Posterior cingulate gyrus (tissue), 11 donors: ENCODE measurements around the gene EOGT.

Source experiments
- DNase-seq, 10 donors: peaks; one replicate each; pipeline versions ENCODE4 v3.0.0 to v3.0.0-alpha.2; 2020 to 2021; ENCODE audit warnings: mixed read lengths in 3 of 10
- intact Hi-C: fragments of 100-400 bp; cut with DNase I; formaldehyde crosslinking; loops from one replicate; pipeline ENCODE4 v1.15.1; 2023

Gene EOGT

DNA sequence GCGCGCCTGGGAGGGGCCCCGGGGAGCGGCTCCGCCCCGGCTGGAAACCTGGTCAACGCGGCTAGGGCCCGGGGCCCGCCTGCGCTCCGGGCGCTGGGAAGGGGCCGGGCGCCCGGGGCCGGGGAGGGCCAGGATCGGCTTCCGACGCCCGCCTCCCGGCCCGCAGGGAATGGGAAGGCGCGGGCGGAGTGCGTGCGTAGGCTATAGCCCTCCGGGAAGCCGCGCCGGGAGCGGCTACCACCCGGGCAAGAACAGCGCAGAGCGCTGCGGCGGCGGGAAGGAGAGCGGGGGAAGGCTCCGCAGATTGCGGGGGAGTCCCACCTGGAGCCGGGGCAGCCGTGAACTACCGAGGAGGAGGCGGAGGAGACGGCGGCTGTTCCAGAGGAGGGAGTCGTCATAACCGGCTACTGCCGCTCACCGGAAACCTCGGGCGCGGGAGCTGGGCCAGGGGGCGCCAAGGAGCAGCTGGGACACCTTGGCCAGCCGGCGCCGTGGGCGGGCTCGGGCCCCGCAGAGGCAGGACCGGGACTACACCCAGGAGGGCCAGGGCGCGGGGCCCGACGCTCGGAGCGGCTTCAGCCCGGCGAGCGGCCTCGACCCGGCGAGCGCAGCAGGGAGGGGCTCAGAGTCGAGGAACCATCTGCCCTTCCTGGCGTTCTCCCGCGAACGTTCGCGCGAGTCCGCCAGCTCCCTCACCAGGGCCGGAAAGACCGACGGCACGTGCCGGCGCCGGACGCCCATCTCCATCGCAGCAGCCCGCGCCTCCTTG, at the start of gene EOGT:
EOGT (minus strand) TSS at position 432 of the 769 bp plus-strand sequence. CDS start 3,838 bp downstream, outside the sequence.
- intact Hi-C loops, result loop anchor here (5.0 kb wide), 1 partner anchor 69 kb away; the partner anchor contains the start of genes ARL6IP5 and UBA3
- peak; percentile 76 to 97 (median 82) for DNase-seq

DNA sequence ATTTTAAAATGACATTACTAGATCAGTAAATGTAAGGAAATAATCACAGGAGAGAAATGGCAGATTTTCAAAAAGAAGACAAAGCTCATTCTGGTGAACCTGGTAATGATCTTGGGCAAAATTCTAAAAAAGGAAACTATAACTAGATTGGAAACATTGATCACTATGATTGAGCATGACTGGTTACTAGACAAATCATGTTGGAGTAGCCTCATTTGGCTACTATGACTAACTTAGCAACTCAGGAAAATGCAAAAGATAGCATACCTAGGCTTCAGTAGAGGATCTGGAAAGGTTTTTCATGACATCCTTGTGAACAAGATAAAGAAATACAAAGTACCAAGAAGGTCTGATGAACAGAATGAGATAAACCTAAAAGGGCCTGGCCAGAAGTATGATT, 46.2 kb upstream of the EOGT start:
- intact Hi-C loops, result no loop called here
- no peak for DNase-seq

DNA sequence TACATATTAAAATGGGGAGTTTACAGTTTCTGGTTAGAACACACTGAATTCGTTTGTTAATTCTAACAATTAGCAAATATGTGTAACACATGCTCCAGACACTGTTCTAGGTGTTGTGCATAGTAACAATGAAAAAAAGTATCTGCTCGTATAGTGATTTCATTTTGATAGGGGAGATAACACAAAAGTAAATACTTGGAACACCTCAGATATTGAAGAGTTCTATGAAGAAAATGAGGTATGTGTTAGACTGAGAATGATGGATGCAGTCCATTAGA, 45.4 kb upstream of the EOGT start:
- intact Hi-C loops, result no loop called here
- DNase-seq, result no peak

DNA sequence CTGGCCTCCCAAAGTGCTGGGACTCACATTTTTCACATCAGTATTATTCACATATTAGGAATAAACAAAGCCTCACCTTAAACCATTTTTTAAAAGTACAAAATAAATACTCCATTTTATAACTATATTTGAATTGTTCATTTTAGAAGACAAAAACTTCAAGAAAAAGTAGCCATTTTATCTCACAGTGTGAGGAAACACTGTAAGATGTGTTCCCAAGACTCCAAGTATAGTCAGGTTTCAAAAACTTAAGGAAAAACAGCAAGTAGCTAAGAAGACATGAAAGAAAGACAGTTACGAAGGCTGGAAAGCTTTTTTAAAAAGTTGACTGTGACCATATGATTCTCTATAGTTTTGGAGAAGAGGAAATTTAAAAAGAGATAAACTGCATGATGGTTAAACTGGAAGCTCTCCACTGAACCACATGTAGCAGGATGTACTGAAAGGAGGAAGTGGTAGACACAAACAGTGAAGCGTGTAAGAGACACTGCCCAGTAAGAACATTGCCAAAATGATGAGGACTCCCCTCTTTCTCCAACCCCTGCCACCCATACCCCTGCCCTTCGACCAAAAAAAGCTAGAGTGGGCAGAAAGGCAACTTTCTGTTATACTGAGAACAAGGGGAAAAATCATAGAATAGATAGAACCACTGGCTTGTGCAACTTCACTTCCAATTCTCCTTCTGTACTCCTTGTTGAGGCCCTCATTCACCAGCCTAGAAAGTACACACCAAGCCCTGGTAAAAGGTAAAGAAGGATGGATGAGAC, 44.9 kb upstream of the EOGT start:
- intact Hi-C loops, result no loop called here
- no peak for DNase-seq

DNA sequence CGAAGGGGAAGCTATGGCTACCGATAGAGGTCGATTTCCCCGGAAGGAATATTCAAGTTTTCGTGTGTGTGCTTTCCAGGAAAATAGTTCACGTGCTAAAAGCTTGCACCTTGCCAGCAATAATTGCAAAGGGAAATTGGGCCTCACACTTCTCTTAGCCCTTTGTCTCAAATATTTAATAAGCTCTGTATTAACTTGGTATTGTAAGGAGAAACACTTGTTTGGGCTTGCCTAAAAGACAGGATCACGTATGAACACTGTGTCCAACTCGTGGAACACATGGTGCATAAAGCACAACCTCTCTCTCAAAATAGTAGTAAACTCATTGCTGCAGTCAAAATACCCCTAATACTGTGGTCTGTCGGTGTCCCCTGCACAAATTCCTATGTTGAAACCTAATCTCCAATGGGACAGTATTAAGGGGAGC, 39.0 kb upstream of the EOGT start:
- intact Hi-C loops, result loop anchor here (2.0 kb wide), 1 partner anchor 28 kb away; the partner anchor contains the start of gene UBA3
- no peak for DNase-seq

DNA sequence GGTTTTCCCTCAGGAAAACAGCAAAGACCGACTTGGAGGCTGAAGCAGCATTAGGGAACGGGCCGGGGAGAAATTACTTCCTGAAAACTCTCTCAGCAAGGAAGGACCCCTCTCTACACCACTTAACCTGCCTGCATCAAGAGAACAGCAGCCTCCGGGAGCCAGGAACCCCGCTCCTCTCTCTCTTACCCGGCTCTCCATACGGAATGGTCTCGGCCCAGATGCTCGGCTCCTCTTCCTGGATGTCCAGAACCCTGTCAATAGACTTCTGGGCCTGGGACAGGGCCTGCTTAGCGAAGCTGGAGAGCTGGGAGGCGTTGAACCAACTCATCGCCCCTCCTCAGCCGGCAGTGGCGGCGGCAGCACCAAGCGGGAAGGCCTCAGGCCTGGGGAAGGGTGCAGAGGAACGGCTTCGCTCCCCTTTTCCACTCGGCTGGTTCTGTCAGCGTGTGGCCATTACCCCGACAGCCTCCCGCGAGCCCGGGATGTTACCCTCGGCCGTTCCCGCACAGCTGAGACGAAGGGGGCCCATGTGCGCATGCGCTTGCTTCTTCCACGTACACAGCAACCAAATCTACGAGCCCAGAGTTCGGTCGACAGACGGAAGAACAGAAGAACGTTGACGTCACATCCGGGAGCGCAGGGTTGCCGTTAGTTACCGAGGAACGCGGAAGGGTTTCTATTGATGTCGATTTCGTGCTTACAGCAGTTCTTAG, 38.4 kb upstream of the EOGT start, which contains the start of gene TMF1:
TMF1 (minus strand) TSS at position 578 of the 716 bp plus-strand sequence; CDS start at position 331, 247 bp downstream.
- intact Hi-C loops, result loop anchor here (2.0 kb wide), 1 partner anchor 29 kb away; the partner anchor contains the start of gene UBA3
- DNase-seq, result peak; percentile 94 to 99 (median 96)

DNA sequence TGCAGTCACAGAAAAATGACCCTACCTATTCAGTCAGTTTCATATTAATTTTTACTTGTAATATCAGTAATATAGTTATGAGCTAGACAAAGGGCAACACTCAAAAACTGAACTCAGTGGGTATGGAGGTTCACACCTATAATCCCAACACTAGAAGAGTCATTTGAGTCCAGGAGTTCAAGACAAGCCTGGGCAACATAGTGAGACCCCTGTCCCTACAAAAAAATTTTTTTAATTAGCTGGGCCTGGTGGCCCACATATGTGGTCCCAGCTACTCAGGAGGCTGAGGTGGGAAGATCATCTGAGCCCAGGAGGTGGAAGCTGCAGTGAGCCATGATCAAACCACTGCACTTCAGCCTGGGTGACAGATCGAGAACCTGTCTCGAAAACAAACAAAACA, 35.5 kb upstream of the EOGT start:
- intact Hi-C loops, result no loop called here
- no peak for DNase-seq

DNA sequence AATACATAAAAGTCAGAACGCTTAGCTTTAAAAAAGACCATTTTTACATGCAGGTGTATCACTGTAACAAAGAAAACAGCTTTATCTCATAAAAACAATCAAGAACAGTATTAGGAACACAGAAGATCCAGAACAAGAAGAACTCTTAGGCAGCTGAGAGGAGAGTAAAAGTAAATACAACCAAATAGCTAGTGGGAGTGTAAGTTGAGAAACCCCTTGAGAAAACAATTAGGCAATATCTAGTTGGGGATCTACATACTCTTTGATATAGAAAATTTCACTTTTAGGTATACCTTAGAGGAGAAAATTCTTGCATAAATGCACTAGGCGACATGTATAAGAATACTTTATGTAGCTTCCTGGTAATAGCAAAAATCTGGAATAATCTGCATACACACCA, 31.1 kb upstream of the EOGT start:
- DNase-seq, result no peak
- intact Hi-C loops, result no loop called here

DNA sequence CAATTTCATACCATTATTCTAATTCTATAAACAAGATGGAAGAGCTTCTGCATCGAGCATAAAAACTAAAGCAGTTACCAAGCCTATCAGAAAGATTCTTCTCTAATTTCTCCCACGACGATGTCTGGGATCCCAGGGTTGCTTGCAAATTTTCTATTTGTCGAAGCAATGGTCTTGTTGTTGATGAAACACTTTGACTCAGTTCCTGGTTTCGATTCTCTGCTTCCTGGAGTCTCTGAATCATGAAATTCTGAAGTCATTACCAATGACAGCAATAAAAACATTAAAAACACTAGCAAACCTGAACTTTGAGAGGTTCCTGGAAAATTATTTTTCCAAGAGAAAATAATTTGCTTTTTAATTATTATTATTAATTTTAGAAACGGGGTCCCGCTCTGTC, 20.0 kb upstream of the EOGT start:
- intact Hi-C loops, result no loop called here
- DNase-seq, result no peak

DNA sequence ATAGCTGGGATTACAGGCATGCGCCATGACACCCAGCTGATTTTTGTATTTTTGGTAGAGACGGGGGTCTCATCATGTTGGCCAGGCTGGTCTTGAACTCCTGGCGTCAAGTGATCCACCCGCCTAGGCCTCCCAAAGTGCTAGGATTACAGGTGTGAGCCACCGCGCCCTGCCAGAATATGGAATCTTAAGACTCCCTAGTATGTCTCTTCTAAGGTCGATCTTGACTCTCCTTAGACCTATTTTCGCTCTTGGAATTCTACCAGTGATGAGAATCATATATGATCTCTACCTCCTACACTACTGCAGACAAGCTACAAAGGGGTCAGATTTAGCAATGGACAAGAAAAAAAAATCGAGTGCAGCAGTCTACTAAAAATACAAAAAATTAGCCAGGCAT, 19.3 kb upstream of the EOGT start:
- no peak for DNase-seq
- intact Hi-C loops, result no loop called here

DNA sequence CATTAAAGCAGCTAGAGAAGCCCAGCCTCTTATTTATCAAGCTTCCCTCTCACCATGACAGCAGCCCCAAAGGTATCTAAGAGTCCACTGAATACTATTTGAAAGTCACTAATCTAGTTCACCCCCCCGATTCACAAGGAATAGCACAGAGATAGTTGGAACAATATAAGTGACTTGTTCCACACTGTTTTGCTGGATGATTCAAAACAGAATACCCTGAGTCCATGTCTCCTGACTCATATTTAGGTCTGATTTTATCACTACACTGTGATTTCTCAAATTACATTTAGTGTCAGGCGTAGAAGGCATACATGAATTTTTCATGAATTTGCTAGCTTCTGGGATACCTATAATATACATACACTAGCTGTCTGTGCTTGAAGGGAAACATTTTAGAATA, 18.7 kb upstream of the EOGT start:
- DNase-seq, result no peak
- intact Hi-C loops, result no loop called here

DNA sequence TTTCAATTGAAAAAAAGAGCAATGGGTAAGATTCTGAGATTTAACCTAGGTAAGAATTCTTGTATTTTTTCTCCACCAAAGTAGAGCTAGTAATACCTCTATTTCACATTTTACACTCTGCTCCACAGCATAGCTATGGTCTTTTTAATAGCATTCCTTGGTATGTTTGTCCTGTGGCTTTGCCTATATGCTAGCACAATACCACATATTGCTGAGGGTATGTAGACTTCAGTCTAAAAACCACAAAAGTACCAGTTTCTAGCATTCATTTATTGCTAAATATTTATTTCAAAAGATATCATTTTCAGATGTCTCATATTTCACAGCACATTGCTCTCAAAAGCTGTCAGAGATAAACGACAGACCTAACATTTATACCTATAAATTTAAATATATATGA, 18.2 kb upstream of the EOGT start:
- intact Hi-C loops, result no loop called here

DNA sequence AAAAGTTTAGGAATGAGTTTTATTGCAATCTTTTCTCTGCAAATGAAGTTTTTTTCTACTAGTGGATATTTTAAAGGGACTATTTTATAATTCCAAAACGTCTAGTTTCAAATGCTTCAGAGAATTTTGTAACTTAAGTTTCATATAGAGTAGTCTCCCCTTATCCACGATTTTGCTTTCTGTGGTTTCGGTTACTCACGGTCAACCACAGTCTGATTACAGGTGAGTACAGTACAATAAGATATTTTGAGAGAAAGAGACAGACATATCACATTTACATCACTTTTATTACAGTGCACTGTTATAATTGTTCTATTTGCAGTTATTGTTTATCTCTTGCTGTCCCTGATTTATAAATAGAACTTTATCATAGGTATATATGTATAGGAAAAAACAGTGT, 7.4 kb upstream of the EOGT start:
- intact Hi-C loops, result no loop called here
- no peak for DNase-seq

More for the DNA sequence above, 18.2 kb upstream of the EOGT start:
- no peak for DNase-seq

DNA sequence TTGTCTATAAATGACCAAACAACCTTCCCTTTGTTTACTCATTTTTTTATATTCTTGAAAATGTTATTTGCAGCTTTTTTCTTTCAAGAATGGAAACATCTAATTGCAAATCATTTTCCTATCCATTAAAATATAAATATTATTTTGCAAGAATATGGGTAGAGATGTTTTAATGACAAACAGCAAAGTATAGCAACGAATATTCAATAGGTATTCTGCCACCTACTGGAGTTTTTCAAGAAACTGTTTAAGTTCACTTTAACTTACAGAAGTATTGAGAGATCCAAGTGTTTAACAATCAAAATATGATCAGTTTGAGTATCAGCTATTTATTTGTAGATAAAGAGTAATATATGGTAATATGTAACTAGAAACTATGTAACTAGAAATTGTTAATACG, 6.9 kb upstream of the EOGT start:
- no peak for DNase-seq
- intact Hi-C loops, result no loop called here

DNA sequence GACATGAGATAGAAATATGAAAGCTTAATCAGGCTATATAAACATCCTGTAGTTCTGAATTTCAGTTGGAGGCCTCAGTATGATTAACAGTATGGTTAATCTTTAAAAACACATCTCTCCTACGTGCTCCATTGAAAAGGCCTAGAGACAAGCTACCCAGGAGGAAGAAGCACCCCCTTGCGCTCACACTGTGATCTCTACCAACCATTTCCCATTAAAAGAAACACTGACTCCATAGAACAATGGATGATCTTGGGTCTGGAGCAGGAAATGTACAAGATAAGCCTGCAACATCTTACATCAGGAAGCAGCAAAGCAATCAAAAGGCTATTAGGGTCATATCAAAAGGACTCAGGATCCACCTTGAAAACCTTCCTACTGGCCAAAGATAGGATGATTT, 3.4 kb upstream of the EOGT start:
- no peak for DNase-seq
- intact Hi-C loops, result no loop called here

DNA sequence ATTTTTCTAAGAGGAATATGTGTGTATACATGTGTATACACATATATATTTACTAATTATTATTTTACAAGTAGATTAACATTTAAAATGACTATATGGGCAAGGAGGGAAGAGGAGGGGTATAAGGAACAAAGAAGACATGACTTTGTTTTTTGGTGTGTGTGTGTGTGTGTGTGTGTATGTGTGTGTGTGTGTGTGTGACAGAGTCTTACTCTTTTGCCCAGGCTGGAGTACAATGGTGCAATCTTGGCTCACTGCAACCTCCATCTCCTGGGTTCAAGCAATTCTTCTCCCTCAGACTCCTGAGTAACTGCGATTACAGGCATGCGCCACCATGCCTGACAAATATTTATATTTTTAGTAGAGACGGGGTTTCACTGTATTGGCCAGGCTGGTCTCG, 2.6 kb upstream of the EOGT start:
- intact Hi-C loops, result no loop called here
- DNase-seq, result no peak

DNA sequence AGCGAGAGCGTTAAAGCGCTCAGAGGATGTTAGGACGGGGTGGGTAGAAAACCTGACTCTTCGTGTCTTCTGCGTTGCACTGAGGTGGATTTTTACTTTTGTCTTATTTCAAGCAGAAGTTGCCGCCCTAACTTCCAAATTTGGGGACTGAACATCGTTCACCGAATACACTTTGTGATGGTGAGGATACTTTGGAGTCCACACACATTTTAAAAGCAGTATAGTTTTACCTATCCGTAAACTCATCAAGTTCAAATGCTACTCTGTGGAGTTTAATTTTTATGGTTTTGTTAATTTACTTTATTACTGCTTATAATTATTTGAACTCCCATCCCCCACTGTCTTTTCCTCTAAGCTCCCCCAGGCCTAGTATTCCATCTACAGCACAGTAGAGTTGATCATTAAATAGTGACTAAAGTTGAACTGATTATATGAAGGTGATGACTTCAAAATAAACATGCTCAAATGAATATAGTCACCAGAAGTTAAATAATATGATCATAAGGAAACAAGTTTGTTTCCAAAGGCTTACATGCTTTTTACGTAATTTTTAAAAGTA, 617 bp upstream of the EOGT start:
- intact Hi-C loops, result loop anchor here (5.0 kb wide), 1 partner anchor 68 kb away; the partner anchor contains the start of genes ARL6IP5 and UBA3

DNA sequence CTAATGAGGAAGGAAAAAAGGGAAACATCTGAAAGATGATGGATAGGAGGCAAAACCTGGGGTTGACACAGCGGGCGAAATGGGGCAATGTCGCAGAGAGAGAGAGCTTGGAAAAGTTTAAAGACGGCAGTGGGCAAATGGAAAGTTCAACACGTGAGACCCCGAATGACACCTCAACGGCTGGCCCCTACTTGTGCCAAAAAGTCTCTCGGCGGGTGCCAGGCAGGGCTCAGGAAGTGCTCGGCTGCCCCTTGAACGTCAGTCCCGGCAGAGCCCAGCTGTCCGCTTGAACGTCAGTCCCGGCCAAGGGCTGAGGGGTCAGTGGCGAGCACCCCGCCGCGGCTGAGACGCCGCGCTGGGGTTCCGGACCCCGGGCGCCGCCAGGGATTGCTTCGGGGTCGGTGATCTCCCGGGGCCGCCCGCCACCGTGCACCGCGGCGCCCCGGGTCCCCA, 658 bp downstream of the EOGT start:
- intact Hi-C loops, result loop anchor here (5.0 kb wide), 1 partner anchor 69 kb away; the partner anchor contains the start of genes ARL6IP5 and UBA3
- peak in 8 of 10 donors; percentile 9 to 83 (median 30) for DNase-seq

More for the DNA sequence above, 617 bp upstream of the EOGT start:
- no peak for DNase-seq

DNA sequence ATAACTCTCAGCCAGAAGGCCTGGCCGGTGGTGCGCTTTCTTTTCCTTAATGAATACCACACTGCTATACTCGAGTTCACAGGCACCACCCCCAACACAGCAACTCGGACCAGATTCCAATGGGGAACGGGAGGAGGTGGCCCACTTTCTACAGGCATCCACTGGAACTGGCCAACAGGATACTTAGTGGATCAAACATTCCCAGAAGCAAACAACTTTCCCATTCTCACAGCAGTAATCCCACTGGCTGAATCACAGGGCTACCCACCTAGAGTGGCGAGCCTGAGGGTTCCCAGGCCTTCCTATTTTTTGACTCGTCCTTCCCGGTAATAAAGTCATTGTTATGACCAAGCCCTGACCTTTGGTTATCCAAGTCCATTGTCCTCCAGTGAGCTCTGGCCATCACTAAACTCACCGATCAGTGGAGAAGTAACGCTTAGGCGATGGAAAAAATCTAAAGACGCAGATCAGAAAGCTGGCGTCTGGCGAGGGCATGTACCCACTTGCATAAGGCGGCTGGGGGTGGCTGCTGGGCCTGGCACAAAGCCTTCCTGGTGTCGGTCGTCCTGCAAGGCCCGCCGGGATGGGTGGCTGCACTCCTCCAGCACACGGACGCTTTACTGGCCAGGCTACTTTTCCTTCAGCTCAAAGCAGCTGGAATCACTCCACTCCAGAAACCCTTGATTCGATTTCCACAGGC, 1.2 kb downstream of the EOGT start:
- intact Hi-C loops, result loop anchor here (5.0 kb wide), 1 partner anchor 70 kb away; the partner anchor contains the start of genes ARL6IP5 and UBA3

More for the DNA sequence above, 1.2 kb downstream of the EOGT start:
- DNase-seq, result peak in 3 of 10 donors; percentile 7 to 82 (median 67)
